Osteocyte (in vitro differentiated cells): ENCODE measurements around the gene CYP19A1. TPM values are rescaled to one million over a fixed set of nuclear protein-coding genes. Genes with fewer than 3 reads are reported as not detected.

ENCODE experiments used
- DNase-seq: peaks from one replicate; pipeline ENCODE4 v3.0.0; 2021; ENCODE audit warnings: mixed read lengths; ENCODE audit not compliant: unreplicated experiment; ENCODE audit errors: extremely low spot score
- H3K27ac Mint-ChIP-seq: one replicate; pipeline ENCODE4 v1.8.0; 2021; ENCODE audit warnings: mild to moderate bottlenecking, mixed read lengths; ENCODE audit not compliant: unreplicated experiment
- H3K27me3 Mint-ChIP-seq: one replicate; pipeline ENCODE4 v1.8.0; 2021; ENCODE audit warnings: mixed read lengths; ENCODE audit not compliant: unreplicated experiment
- H3K36me3 Mint-ChIP-seq: one replicate; pipeline ENCODE4 v1.8.0; 2021; ENCODE audit warnings: mixed read lengths; ENCODE audit not compliant: unreplicated experiment
- H3K4me1 Mint-ChIP-seq: one replicate; pipeline ENCODE4 v1.8.0; 2021; ENCODE audit warnings: mixed read lengths; ENCODE audit not compliant: unreplicated experiment
- H3K4me3 Mint-ChIP-seq: one replicate; pipeline ENCODE4 v1.8.0; 2021; ENCODE audit warnings: mild to moderate bottlenecking, moderate library complexity, mixed read lengths; ENCODE audit not compliant: unreplicated experiment
- H3K9me3 Mint-ChIP-seq: one replicate; pipeline ENCODE4 v1.8.0; 2021; ENCODE audit warnings: mixed read lengths; ENCODE audit not compliant: unreplicated experiment
- total RNA-seq: library from RNA; stranded (reverse); gene quantifications from 2 replicates; pipeline ENCODE4 v1.2.1, GENCODE V29; 2021
- TF ChIP-seq, protein P1 (sequence below): fragments of 200-600 bp; sonication (generic); IDR thresholded peaks from 2 replicates; pipeline ENCODE4 v1.5.0; 2021; ENCODE audit warnings: antibody characterized with exemption, mild to moderate bottlenecking, moderate library complexity

The CYP19A1 gene
- total RNA-seq, 1 donor from 2014 or later = not detected

DNA sequence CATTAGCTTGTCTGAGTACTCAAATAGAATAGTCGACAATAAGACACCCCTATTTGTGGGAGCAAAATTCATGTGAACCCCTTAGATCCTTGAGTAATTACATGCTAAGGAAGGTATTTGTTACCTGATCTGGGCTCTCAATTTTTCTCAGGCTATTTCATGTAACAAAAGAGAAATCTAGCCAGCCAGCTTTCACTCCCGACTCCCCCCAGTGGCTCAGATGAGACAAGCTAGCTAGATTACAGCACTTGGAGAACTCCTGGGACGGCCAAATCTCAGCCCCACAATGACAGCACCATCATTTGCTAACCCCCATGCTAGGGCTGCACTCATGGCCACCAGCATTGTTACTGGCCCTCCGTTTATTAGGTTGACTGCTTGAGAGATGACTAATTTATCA is 44.4 kb upstream of the CYP19A1 start:
- H3K36me3 Mint-ChIP-seq = no peaks in the 10 kb centered on the region
- H3K4me1 Mint-ChIP-seq = peaks cover 4% of the 10 kb centered on the region
- H3K9me3 Mint-ChIP-seq = no peaks in the 10 kb centered on the region
- H3K4me3 Mint-ChIP-seq = no peak overlapping the region
- no peak overlapping the region for H3K27ac Mint-ChIP-seq
- TF ChIP-seq, protein P1, sequence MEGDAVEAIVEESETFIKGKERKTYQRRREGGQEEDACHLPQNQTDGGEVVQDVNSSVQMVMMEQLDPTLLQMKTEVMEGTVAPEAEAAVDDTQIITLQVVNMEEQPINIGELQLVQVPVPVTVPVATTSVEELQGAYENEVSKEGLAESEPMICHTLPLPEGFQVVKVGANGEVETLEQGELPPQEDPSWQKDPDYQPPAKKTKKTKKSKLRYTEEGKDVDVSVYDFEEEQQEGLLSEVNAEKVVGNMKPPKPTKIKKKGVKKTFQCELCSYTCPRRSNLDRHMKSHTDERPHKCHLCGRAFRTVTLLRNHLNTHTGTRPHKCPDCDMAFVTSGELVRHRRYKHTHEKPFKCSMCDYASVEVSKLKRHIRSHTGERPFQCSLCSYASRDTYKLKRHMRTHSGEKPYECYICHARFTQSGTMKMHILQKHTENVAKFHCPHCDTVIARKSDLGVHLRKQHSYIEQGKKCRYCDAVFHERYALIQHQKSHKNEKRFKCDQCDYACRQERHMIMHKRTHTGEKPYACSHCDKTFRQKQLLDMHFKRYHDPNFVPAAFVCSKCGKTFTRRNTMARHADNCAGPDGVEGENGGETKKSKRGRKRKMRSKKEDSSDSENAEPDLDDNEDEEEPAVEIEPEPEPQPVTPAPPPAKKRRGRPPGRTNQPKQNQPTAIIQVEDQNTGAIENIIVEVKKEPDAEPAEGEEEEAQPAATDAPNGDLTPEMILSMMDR = peak; percentile 64
- DNase-seq = no peak
- H3K27me3 Mint-ChIP-seq = peaks cover 23% of the 10 kb centered on the region

DNA sequence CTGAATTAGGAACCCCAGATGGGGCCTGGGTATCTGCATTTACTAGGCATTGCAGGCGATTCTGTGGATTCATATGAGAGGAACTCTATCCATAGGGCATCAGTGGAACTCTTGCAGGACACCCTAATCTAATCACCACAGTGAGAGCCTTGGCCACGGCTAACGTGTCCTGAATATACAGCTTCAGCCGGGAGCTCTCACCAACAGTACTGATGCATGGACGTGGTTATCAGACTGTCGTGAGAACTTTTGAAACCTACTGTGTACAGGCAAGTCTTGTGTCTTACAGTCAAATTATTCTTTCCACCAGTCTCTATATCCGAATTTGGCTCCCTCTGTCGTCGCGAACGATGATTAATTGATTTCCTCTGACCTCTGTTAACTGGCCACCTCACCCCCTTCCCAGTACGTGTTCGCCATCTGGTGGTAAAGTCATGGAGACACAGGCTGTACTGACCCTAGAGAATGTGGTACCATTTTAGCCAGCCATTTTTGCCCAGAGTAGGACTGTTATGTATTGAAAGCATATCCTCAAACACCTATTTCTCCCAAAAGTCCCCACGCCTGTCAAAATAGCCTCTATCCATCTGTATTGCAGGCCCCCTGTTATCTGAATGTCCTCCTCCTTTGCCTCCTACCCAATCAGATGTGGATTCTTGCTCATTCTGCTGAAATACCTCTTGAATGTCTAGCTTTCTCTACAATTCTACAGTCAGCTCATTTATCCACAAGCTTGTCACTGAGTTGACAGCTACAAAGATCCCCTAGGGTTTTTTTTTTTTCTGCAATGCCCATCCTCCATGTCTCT is 42.8 kb upstream of the CYP19A1 start:
- Mint-ChIP-seq H3K27me3 (peaks cover 23% of the 10 kb centered on the region), H3K9me3 (no peaks in the 10 kb centered on the region), H3K36me3 (no peaks in the 10 kb centered on the region), H3K4me3 (no peak overlapping the region), H3K27ac (no peak overlapping the region), H3K4me1 (peaks cover 4% of the 10 kb centered on the region)
- TF ChIP-seq, protein P1 = peak; percentile 90
- DNase-seq = no peak

- no peak for DNase-seq
- H3K27ac Mint-ChIP-seq = no peak overlapping the region
- H3K9me3 Mint-ChIP-seq = no peaks in the 10 kb centered on the region
- peaks cover 4% of the 10 kb centered on the region for H3K4me1 Mint-ChIP-seq
- H3K27me3 Mint-ChIP-seq = peaks cover 18% of the 10 kb centered on the region
- no peaks in the 10 kb centered on the region for H3K36me3 Mint-ChIP-seq
- no peak overlapping the region for H3K4me3 Mint-ChIP-seq
- TF ChIP-seq, protein P1 = no peak
Observed at GRCh38 chr15:51379390-51379789, 41.0 kb upstream of the CYP19A1 start.

DNA sequence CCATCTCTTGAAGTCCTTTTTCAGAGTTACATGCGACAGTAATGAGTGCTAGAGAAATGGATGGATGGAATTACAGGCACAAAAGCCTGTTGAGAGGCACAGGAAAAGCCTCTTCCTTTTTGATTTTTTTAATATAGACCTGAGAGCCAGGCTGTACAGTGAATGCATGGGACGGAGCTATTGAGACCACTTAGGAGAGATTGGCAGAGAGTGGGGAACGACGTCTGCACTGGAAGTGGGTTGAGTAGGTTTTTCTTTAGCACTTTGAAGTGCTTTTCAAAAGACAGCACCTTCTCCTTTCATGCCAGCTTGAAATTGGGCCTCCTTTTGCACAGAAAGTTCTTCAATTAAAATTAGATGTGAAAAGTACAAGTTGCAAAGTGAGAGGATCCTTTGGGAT is 40.0 kb upstream of the CYP19A1 start:
- H3K27ac Mint-ChIP-seq = no peak overlapping the region
- peaks cover 11% of the 10 kb centered on the region for H3K27me3 Mint-ChIP-seq
- H3K4me3 Mint-ChIP-seq = no peak overlapping the region
- no peak for DNase-seq
- TF ChIP-seq, protein P1 = no peak
- peaks cover 4% of the 10 kb centered on the region for H3K4me1 Mint-ChIP-seq
- no peaks in the 10 kb centered on the region for H3K36me3 Mint-ChIP-seq
- no peaks in the 10 kb centered on the region for H3K9me3 Mint-ChIP-seq

- Mint-ChIP-seq H3K4me1 (peaks cover 4% of the 10 kb centered on the region), H3K27me3 (peaks cover 5% of the 10 kb centered on the region), H3K4me3 (no peak overlapping the region), H3K27ac (no peak overlapping the region), H3K9me3 (no peaks in the 10 kb centered on the region), H3K36me3 (no peaks in the 10 kb centered on the region)
- no peak for DNase-seq
- TF ChIP-seq, protein P1 = no peak
Observed at GRCh38 chr15:51377038-51377786, 38.8 kb upstream of the CYP19A1 start.
